ENCODE data around the gene EMC6.

Gene EMC6

GRCh38 chr17:3656353-3656752 lies 12.3 kb upstream of the EMC6 start:
- in situ Hi-C loops (cut with MboI; ENCODE audit: low pct_unique_long_range_greater_than_20kb, low sequenced_read_pairs, unreplicated experiment): loop anchor here (25.0 kb wide), 1 partner anchor 619 kb away; no protein-coding TSS in a partner anchor
- TF ChIP-seq CTCF (IDR thresholded peaks at IDR 0.05; ENCODE audit: extremely low read depth, insufficient read depth, missing control alignments): no peak
- no peak for DNase-seq (ENCODE audit: low spot score)

GRCh38 chr17:3656755-3657587 lies 11.6 kb upstream of the EMC6 start:
- in situ Hi-C loops (cut with MboI; ENCODE audit: low pct_unique_long_range_greater_than_20kb, low sequenced_read_pairs, unreplicated experiment): loop anchor here (25.0 kb wide), 1 partner anchor 620 kb away; no protein-coding TSS in a partner anchor
- TF ChIP-seq CTCF (IDR thresholded peaks at IDR 0.05; ENCODE audit: extremely low read depth, insufficient read depth, missing control alignments): no peak
- DNase-seq (ENCODE audit: low spot score): no peak

- in situ Hi-C loops (cut with MboI; ENCODE audit: low pct_unique_long_range_greater_than_20kb, low sequenced_read_pairs, unreplicated experiment): loop anchor here (25.0 kb wide), 1 partner anchor 620 kb away; no protein-coding TSS in a partner anchor
- no peak for TF ChIP-seq CTCF (IDR thresholded peaks at IDR 0.05; ENCODE audit: extremely low read depth, insufficient read depth, missing control alignments)
These were observed 11.1 kb upstream of the EMC6 start for GRCh38 chr17:3657588-3657869.

GRCh38 chr17:3657874-3658783 lies 10.5 kb upstream of the EMC6 start:
- in situ Hi-C loops (cut with MboI; ENCODE audit: low pct_unique_long_range_greater_than_20kb, low sequenced_read_pairs, unreplicated experiment): loop anchor here (25.0 kb wide), 1 partner anchor 621 kb away; no protein-coding TSS in a partner anchor
- no peak for TF ChIP-seq CTCF (IDR thresholded peaks at IDR 0.05; ENCODE audit: extremely low read depth, insufficient read depth, missing control alignments)
- DNase-seq (ENCODE audit: low spot score): no peak

More at GRCh38 chr17:3657588-3657869, 11.1 kb upstream of the EMC6 start:
- DNase-seq (ENCODE audit: low spot score): no peak

- in situ Hi-C loops (cut with MboI; ENCODE audit: low pct_unique_long_range_greater_than_20kb, low sequenced_read_pairs, unreplicated experiment): loop anchor here (25.0 kb wide), 1 partner anchor 622 kb away; no protein-coding TSS in a partner anchor
- no peak for DNase-seq (ENCODE audit: low spot score)
- TF ChIP-seq CTCF (IDR thresholded peaks at IDR 0.05; ENCODE audit: extremely low read depth, insufficient read depth, missing control alignments): no peak
These were observed 9.7 kb upstream of the EMC6 start for GRCh38 chr17:3658784-3659449.

- in situ Hi-C loops (cut with MboI; ENCODE audit: low pct_unique_long_range_greater_than_20kb, low sequenced_read_pairs, unreplicated experiment): loop anchor here (25.0 kb wide), 1 partner anchor 622 kb away; no protein-coding TSS in a partner anchor
- TF ChIP-seq CTCF (IDR thresholded peaks at IDR 0.05; ENCODE audit: extremely low read depth, insufficient read depth, missing control alignments): no peak
- no peak for DNase-seq (ENCODE audit: low spot score)
These were observed 9.0 kb upstream of the EMC6 start for GRCh38 chr17:3659541-3660111.
